ENCODE data around the gene UGT2B10. TPM values are rescaled to one million over a fixed set of nuclear protein-coding genes. Genes with fewer than 3 reads are reported as not detected.

Gene UGT2B10
- total and polyA plus RNA-seq, 2 of the 8 experiments (the other 6 are each of a cell fraction or from before 2014, with no cell fraction given) = not detected

GRCh38 chr4:68877555-68877954 is 61.8 kb downstream of the UGT2B10 start:
- Histone ChIP-seq H3K23me2 (ENCODE audit: low read depth, low read length) (no peaks in the 10 kb centered on the region), H3K18ac (ENCODE audit: extremely low read depth, low read length) (no peak overlapping the region), H3K4me1 (replicated peaks in 1 of 4; ENCODE audit: control insufficient read depth in 3 of 4, insufficient read depth in 4 of 4, low read length in 3 of 4) (peaks cover 0 to 3% (median 0%) of the 10 kb centered on the region in 4 experiments; a peak in 1 of 7 replicates), H3K27me3 (replicated peaks in 1 of 4; ENCODE audit: control insufficient read depth in 3 of 4, extremely low read depth in 1 of 4, insufficient read depth in 3 of 4, low read length in 3 of 4) (no peaks in the 10 kb centered on the region), H3K4me3 (ENCODE audit: extremely low read depth in 1 of 4, insufficient read depth in 2 of 4, low read depth in 3 of 4, low read length in 4 of 4) (no peak overlapping the region), H3K27ac (ENCODE audit: low read depth, low read length) (no peak overlapping the region), H3K79me1 (ENCODE audit: low read depth, low read length) (no peaks in the 10 kb centered on the region), H3K4ac (replicated peaks; ENCODE audit: insufficient read length, low read depth, low read length) (no peak overlapping the region), H4K91ac (replicated peaks; ENCODE audit: insufficient read length, low read length) (no peak overlapping the region), H2BK120ac (replicated peaks; ENCODE audit: low read depth, low read length) (no peak overlapping the region), H3K79me2 (ENCODE audit: control insufficient read depth in 1 of 2, insufficient read depth in 2 of 2, low read length in 2 of 2) (no peaks in the 10 kb centered on the region), H3K36me3 (ENCODE audit: control insufficient read depth in 2 of 4, insufficient read depth in 4 of 4, low read length in 3 of 4) (no peaks in the 10 kb centered on the region), H3K4me2 (ENCODE audit: insufficient read depth in 1 of 2, low read depth in 2 of 2, low read length in 2 of 2) (no peak overlapping the region), H3K23ac (ENCODE audit: insufficient read length) (no peak overlapping the region), H3K9ac (replicated peaks in 1 of 4; ENCODE audit: extremely low read depth in 1 of 4, low read depth in 3 of 4, low read length in 3 of 4) (no peak overlapping the region), H2AK5ac (ENCODE audit: low read depth, low read length) (no peak overlapping the region), H3K56ac (replicated peaks; ENCODE audit: insufficient read length, low read depth, low read length) (no peak overlapping the region), H2BK5ac (ENCODE audit: low read depth, low read length) (no peak overlapping the region), H3K9me3 (ENCODE audit: insufficient read depth in 2 of 2, low read depth in 1 of 2, low read length in 1 of 2) (no peaks in the 10 kb centered on the region), H2BK15ac (ENCODE audit: low read length) (no peak overlapping the region), H2BK12ac (ENCODE audit: low read depth, low read length) (no peak overlapping the region), H2AFZ (ENCODE audit: low read length) (no peak overlapping the region), H2BK20ac (ENCODE audit: low read length) (no peak overlapping the region), H4K20me1 (replicated peaks in 1 of 2; ENCODE audit: control insufficient read depth in 1 of 2, insufficient read depth in 2 of 2, low read length in 2 of 2) (no peaks in the 10 kb centered on the region), H4K5ac (ENCODE audit: insufficient read length, low read depth, low read length) (no peak overlapping the region), H4K8ac (ENCODE audit: extremely low read depth, insufficient read depth, low read length) (no peak overlapping the region), H3K14ac (ENCODE audit: insufficient read length) (no peak overlapping the region)
- ChIA-PET POLR2A (ENCODE audit: partially characterized antibody) (no interaction called here), CTCF (ENCODE audit: partially characterized antibody) (no interaction called here)
- no peak for TF ChIP-seq CTBP2 (IDR thresholded peaks at IDR 0.05; ENCODE audit: borderline replicate concordance, insufficient read depth, insufficient read length, low read length)
- FAIRE-seq (no peak), DNase-seq (ENCODE audit: low read depth in 1 of 2, low spot score in 2 of 2) (no peak)
- 91% methylated on average over 5 of the region's 5 CpGs; no CpG with 5 or more reads in 1 of the 2 experiments for WGBS, 2 experiments (ENCODE audit: extremely low coverage in 1 of 2, insufficient coverage in 1 of 2, insufficient read length in 1 of 2, insufficient replicate concordance in 2 of 2, low coverage in 1 of 2, low lambda C conversion rate in 2 of 2, missing lambda C conversion rate in 1 of 2)

Measured in H1 (cell line).